BJ (cell line): Measurements from ENCODE around the gene ITPKC. TPM values are rescaled to one million over a fixed set of nuclear protein-coding genes. Genes with fewer than 3 reads are reported as not detected.
"Not testable (repeated sequence)": the region's sequence is repeated elsewhere in the genome, so short reads cannot be mapped to it uniquely, and the experiment has no call there.

ENCODE experiments used
- CTCF ChIA-PET: fragments of 350-600 bp; formaldehyde crosslinking; extraction: SDS; loops from one replicate; lab custom pipeline; 2021; ENCODE audit warnings: antibody characterized with exemption, inconsistent platforms; lab: Yijun Ruan, JAX
- POLR2A ChIA-PET: fragments of 300-600 bp; sonication (Branson Sonifier 250); formaldehyde crosslinking; extraction: SDS; loops from one replicate; lab custom pipeline; 2021; ENCODE audit warnings: antibody characterized with exemption; lab: Charles Lee
- DNase-seq: peaks from one replicate; pipeline ENCODE4 v3.0.0-alpha.2; 2011; ENCODE audit warnings: low read depth
- H3K27me3 ChIP-seq: 2 replicates; pipeline ENCODE4 v1.6.0; 2011; ENCODE audit warnings: low read length; ENCODE audit not compliant: control insufficient read depth, insufficient read depth
- H3K36me3 ChIP-seq: 2 replicates; pipeline ENCODE4 v1.5.1; 2011; ENCODE audit warnings: low read length; ENCODE audit not compliant: control insufficient read depth, insufficient read depth
- H3K4me3 ChIP-seq: 2 replicates; pipeline ENCODE4 v1.5.1; 2011; ENCODE audit warnings: low read depth, mild to moderate bottlenecking, control low read depth, low read length
- CTCF ChIP-seq: IDR thresholded peaks from 2 replicates; pipeline ENCODE4 v1.5.1; 2011; ENCODE audit warnings: low read depth, mild to moderate bottlenecking, control low read depth, inconsistent platforms, low read length, moderate library complexity; ENCODE audit not compliant: insufficient read depth
- polyA plus RNA-seq: library from polyadenylated mRNA; depleted of rRNA; stranded (reverse); fragments of >200 nt; gene quantifications from 2 replicates; pipeline ENCODE4 v1.2.3, GENCODE V29; 2011

ITPKC gene
- polyA plus RNA-seq, 1 experiment: 11.9 TPM

GRCh38 chr19:40724315-40724714, 7.4 kb downstream of the ITPKC start:
- H3K36me3 ChIP-seq: peaks cover 20% of the 10 kb centered on the region
- ChIA-PET CTCF (no interaction called here), POLR2A (interaction anchor here (0.6 kb wide), 1 partner anchor 16 kb away, joined by 3 read pairs; no protein-coding TSS in a partner anchor)
- no peaks in the 10 kb centered on the region for H3K27me3 ChIP-seq
- DNase-seq: no peak
- H3K4me3 ChIP-seq: no peak overlapping the region
- no peak for TF ChIP-seq CTCF

GRCh38 chr19:40724855-40725254, 7.9 kb downstream of the ITPKC start:
- POLR2A ChIA-PET: interaction anchor here (0.6 kb wide), 1 partner anchor 16 kb away, joined by 3 read pairs; no protein-coding TSS in a partner anchor
- Histone ChIP-seq H3K4me3 (no peak overlapping the region), H3K36me3 (peaks cover 22% of the 10 kb centered on the region), H3K27me3 (no peaks in the 10 kb centered on the region)
- no peak for TF ChIP-seq CTCF
- DNase-seq: no peak
- CTCF ChIA-PET: no interaction called here

- POLR2A ChIA-PET: no interaction called here
- H3K4me3 ChIP-seq: no peak overlapping the region
- no peaks in the 10 kb centered on the region for H3K27me3 ChIP-seq
- CTCF ChIA-PET: interaction anchor here (1.2 kb wide), 1 partner anchor 21 kb away, joined by 3 read pairs; no protein-coding TSS in a partner anchor
- DNase-seq: no peak
- TF ChIP-seq CTCF: no peak
- peaks cover 29% of the 10 kb centered on the region for H3K36me3 ChIP-seq
Measured at GRCh38 chr19:40726279-40726678, 9.4 kb downstream of the ITPKC start.

GRCh38 chr19:40730065-40730464, 13.2 kb downstream of the ITPKC start:
- H3K36me3 ChIP-seq: peaks cover 33% of the 10 kb centered on the region
- H3K27me3 ChIP-seq, H3K4me3 ChIP-seq, POLR2A ChIA-PET, DNase-seq: not testable (repeated sequence)
- CTCF ChIA-PET: interaction anchor here (0.9 to 1.8 kb wide), 3 partner anchors 13 to 95 kb away, joined by 3 to 4 read pairs (median 4); no protein-coding TSS in a partner anchor

- H3K36me3 ChIP-seq: peaks cover 41% of the 10 kb centered on the region
- H3K27me3 ChIP-seq, DNase-seq, POLR2A ChIA-PET, H3K4me3 ChIP-seq: not testable (repeated sequence)
- CTCF ChIA-PET: interaction anchor here (2.4 kb wide), 1 partner anchor 12 kb away, joined by 7 read pairs; no protein-coding TSS in a partner anchor
Measured at GRCh38 chr19:40732304-40732703, 15.4 kb downstream of the ITPKC start.

- POLR2A ChIA-PET: no interaction called here
- no peak for TF ChIP-seq CTCF
- CTCF ChIA-PET: interaction anchor here (2.4 kb wide), 1 partner anchor 11 kb away, joined by 7 read pairs; no protein-coding TSS in a partner anchor
- no peak overlapping the region for H3K4me3 ChIP-seq
- no peaks in the 10 kb centered on the region for H3K27me3 ChIP-seq
- peaks cover 39% of the 10 kb centered on the region for H3K36me3 ChIP-seq
- DNase-seq: no peak
Measured at GRCh38 chr19:40733149-40733548, 16.2 kb downstream of the ITPKC start.
